Measurements from ENCODE around the gene ING3.

The ING3 gene

DNA sequence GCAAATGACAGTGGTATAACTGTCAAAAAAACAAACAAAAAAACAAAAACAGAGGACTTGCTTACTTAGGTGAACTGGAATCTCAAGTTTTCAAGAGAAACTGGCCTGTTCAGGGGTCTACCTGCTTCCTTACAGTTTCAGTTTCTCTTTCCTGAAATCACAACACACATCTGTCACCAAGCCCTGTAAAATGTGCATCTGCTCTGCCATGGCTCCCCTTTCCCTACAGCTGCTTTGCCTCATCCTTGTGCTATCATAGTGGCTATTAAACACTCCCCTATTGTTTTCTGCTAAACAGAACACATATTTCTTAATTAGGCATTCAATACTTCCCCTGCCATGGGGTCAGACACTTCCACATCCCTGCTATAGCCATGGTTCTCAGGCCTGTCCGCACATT, 75.6 kb downstream of the ING3 start:
- no peak for DNase-seq (ENCODE audit: low read depth in 3 of 3)

DNA sequence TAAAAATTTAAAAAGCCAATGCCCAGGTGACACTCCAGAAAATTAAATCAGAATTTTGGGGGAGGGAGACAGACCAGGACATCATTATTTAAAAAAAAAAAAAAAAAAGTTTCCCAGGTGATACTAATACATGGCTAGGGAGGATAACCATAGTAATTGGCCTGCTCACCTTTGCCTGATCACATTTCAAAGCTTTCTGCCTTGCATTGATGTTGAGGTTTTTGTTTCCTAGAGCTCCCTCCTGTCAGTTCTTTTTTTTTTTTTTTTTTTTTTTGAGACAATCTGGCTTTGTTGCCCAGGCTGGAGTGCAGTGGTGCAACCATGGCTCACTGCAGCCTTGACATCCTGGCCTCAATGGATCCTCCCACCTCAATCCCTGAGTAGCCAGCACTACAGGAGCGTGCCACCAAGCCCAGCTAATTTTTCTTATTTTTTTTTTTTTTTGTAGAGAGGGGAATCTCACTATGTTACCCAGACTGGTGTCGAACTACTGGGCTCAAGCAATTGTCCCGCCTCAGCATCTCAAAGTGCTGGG, 76.1 kb downstream of the ING3 start:
- no peak for DNase-seq (ENCODE audit: low read depth in 3 of 3)
